HG03045 (cell line): ENCODE measurements around the gene CBX8.

Experiments
- ATAC-seq: cut with Tn5 transposase; IDR thresholded peaks from one replicate; pipeline ENCODE4 v1.9.1; 2021; ENCODE audit warnings: mild to moderate bottlenecking, moderate library complexity; ENCODE audit not compliant: unreplicated experiment

CBX8 gene

DNA sequence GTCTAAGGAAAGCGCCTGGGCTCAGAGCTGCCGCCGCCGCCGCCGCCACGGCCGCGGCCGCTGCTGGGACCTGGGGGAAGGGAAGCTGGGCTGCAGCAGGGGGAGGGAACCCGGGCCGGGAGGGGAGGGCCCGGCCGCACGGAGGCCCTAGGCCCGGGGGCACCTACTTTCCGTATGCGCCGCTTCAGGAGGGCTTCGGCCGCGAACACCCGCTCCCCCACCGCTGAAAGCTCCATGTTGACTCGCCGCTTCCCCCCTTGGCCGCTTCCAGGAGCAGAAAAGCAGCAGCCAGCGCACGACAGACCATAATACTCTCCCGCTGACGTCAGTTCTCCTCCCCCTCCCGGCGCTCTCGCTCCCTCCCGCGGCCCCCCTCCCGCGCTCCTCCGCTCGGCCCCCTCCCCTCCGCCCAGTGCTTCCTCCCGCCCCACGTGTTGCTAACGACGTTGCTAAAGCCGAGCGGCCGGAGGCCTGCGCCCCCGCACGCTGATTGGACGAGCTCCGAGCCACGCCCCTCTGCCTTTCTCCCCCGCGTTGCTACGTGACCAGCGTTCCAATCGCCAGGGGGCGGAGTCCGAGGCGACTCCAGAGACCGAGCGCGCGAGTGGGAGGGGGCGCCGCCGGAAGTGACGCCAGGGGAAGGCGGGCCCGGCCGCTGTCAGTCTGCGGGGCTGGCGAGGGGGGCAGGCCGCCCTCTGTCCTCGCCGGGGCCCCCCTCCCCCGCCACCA lies at the start of gene CBX8:
Gene CBX8, minus strand, starts transcription at position 315 of the 729 bp plus-strand sequence. Its CDS starts 79 bp downstream, at position 236.
- ATAC-seq = peak; percentile 86

DNA sequence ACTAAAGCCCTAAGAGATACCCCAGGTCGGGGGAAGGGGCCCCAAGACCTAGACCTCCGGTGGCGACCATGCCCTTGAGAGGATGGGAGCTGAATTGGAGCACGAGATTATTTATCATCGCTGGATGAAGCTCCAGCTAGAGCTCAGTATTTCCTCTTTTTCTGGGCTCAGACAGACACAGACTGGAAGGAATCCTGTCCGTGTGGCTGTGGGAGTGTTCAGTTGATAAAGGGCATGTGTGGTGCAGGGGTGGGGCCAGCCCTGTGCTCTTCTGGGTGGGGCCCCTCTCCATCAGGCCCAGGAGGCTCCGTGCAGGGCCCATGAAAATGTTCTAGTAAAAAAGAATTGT lies 48.7 kb upstream of the CBX8 start:
- ATAC-seq = no peak

DNA sequence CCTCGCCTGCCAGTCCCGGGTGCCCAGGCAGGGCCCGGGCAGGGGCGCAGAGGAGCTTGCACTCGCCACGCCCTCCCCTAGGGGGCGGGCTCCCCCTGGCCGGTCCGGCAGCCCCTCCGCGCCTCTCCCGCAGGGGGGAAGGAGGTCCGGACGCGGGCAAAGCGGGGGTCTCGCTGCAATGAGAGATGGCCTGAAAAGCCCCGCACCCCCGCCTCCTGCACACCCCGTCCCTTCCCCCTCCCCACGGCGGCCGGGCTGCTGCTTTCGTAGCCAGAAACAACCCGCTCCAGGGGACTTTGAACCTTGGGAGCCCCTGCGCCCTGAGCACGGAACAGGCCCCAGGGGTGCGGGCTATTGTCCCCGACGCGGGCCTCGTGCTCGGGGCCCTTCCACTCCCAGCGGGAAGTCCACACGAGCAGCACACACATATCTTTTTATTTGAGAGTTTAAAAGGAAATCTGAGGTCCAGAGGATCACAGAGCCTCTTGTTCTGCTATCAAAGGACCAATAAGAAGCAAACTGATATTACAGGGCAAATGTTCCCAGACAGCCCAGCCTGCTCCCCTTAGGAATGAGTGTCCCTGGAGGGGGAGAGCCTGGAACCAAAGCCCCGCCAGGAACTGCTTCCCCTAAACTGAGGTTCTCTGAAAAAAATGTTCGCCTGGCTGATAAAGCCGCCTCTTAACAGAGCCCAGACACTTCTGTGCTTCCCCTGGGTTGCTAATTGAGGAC lies 48.2 kb upstream of the CBX8 start:
- no peak for ATAC-seq

DNA sequence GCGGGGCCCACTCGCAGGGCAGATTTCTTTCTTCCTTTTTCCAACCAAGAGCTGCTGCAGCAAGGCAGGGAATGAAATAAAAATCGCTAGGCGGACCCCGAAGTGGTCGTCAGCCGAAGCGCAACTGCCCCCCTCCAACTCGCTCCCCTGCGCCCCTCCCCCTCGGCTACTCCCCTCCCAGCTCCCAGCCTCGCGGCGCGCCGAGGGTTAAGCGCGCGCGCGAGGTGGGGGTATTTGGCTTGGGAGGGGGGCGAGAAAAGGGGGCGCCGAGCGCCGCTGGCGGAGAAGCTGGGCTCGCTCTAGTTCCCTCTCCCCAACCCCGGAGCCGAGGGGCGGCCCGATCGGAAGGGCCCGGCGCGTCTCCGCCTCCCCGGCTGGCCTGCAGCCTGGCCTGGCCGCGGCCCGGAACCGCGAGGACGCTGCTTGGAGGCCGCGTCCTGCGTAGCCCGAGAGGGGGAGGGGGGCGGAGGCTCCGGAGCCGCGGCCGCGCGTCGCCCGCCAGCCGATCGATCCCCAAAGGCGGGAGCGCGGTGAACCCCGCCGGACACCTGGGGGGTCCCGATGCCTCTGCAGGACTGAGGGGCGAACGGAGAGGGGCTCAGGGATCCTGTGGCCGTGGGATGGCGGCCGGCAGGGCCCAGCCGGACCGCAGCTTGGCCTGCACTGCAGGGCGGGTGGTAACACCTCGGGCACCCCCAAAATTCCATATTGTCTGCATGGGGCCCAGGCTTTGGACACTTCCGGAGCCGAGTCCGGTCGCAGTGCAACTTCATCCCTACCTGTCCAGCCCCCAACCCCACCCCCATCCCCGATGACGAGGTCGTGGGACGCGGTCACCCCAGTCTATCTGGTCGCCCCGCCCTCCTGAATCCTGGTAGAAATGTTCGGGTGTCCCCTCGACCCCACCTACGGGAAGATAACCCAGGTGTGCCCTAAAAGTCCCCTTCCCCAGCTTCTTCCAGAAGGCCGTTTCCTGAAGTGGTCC lies 47.2 kb upstream of the CBX8 start:
- no peak for ATAC-seq

DNA sequence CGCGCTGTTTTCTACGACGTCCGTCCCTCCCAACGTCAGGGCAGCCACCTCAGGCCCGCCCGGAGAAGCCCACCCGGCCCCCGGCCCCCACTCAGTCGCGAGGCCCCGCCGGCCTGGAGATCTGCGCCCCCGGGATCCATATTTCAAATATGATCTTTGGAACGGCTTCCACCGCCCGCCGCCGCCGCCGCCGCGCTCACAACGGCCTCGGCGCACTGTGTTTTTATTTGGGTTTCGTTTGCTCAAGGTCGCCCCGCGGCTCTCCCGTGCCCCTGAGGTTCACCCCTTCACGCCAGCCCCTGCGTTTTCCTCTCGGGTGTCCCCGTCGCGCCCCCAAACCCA lies 46.6 kb upstream of the CBX8 start:
- no peak for ATAC-seq

DNA sequence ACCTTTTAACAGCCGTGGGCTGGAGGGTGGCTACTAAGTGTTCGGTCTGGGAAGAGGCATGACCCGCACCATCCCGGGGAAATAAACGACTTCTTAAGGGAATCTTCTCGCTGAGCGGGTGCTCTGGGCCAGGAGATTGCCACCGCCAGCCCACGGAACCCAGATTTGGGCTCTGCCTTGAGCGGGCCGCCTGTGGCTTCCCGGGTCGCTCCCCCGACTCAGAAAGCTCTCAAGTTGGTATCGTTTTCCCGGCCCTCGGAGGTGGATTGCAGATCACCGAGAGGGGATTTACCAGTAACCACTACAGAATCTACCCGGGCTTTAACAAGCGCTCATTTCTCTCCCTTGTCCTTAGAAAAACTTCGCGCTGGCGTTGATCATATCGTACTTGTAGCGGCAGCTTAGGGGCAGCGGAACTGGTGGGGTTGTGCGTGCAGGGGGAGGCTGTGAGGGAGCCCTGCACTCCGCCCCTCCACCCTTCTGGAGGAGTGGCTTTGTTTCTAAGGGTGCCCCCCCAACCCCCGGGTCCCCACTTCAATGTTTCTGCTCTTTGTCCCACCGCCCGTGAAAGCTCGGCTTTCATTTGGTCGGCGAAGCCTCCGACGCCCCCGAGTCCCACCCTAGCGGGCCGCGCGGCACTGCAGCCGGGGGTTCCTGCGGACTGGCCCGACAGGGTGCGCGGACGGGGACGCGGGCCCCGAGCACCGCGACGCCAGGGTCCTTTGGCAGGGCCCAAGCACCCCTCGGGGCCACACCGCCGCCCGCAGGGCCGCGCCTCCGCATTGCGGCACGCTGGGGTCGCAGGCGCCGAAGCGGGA lies 46.0 kb upstream of the CBX8 start:
- ATAC-seq = no peak

DNA sequence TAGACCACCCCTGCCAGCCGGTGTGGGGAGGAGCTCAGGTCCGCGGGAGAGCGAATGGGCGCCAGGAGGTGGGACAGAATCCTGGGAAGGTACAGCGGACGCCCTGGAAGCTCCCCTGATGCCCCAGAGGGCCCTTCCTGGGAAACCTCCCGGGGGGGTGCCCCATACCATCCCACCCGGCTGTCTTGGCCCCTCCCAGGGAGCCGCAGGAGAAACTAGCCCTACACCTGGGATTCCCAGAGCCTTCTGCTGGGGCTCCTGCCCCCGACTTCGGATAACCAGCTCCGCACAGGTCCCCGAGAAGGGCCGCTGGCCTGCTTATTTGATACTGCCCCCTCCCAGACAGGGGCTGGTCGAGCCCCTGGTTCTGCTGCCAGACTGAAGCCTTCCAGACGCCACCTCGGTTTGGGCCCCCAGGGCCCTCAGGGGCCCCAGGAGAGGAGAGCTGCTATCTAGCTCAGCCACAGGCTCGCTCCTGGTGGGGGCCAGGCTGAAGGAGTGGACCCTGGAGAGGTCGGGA lies 45.3 kb upstream of the CBX8 start:
- ATAC-seq = no peak

DNA sequence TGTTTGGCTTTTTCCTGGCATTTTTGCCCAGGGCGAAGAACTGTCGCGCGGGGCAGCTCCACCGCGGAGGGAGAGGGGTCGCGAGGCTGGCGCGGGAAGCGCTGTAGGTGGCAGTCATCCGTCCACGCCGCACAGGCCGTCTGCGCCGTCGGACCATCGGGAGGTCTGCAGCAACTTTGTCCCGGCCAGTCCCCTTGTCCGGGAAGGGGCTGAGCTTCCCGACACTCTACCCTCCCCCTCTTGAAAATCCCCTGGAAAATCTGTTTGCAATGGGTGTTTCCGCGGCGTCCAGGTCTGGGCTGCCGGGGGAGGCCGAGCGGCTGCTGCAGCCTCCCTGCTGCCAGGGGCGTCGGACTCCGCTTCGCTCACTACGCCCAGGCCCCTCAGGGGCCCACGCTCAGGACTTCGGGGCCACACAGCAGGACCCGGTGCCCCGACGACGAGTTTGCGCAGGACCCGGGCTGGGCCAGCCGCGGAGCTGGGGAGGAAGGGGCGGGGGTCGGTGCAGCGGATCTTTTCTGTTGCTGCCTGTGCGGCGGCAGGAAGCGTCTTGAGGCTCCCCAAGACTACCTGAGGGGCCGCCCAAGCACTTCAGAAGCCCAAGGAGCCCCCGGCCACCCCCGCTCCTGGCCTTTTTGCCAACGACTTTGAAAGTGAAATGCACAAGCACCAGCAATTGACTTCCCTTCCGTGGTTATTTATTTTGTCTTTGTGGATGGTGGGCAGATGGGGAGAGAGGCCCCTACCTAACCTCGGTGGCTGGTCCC lies 44.7 kb upstream of the CBX8 start:
- ATAC-seq = no peak

GRCh38 chr17:79840989-79841286 lies 44.1 kb upstream of the CBX8 start:
- no peak for ATAC-seq

GRCh38 chr17:79840269-79840988 lies 43.6 kb upstream of the CBX8 start:
- no peak for ATAC-seq

- ATAC-seq = peak; percentile 67
Observed at GRCh38 chr17:79839356-79840268, 42.7 kb upstream of the CBX8 start, which contains the start of gene CBX4. Gene CBX4, minus strand, starts transcription at chr17:79839440. Its CDS starts 189 bp downstream, at chr17:79839251.

GRCh38 chr17:79838522-79839274 lies 41.8 kb upstream of the CBX8 start:
- ATAC-seq = peak; percentile 23

- no peak for ATAC-seq
Observed at GRCh38 chr17:79837888-79838521, 41.1 kb upstream of the CBX8 start.

- no peak for ATAC-seq
Observed at GRCh38 chr17:79836972-79837887, 40.4 kb upstream of the CBX8 start.

DNA sequence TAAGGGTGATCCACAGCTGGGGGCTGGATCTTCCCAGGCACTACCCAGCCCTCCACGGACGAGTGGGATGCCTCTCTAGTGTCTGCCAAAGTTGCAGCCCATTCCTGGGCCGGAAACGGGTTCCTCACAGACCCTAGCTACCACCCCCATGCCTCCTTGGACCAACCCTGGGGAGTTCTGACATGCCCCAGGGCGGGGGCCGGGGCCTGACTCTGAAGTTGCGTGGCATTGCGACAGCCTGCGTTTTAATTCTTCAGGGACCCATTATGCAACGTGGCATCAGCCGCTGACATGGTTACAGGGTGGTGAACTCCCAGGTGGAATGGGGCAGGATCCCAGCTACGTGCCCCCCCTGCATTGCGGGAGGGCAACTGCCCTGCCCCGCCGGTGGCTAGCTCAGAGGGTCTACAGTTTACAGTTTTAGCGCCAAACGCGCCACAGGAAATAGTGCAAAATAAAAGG lies 39.7 kb upstream of the CBX8 start:
- ATAC-seq = no peak
